MCF 10A (cell line): Measurements from ENCODE around the gene APOA1. TPM values are rescaled to one million over a fixed set of nuclear protein-coding genes. Genes with fewer than 3 reads are reported as not detected.
A peak's percentile ranks its signal among the peaks of the same experiment; 100 is the strongest.

Experiments used
- BruUV-seq: library from RNA; stranded (reverse); fragments of 400-500 nt; replicated peaks from 2 replicates; lab custom pipeline; 2021; lab: Mats Ljungman, UMichigan
- CTCF ChIA-PET: fragments of 300-600 bp; sonication (Branson Sonifier 250); formaldehyde crosslinking; extraction: SDS; loops from one replicate; lab custom pipeline; 2021; ENCODE audit warnings: antibody characterized with exemption, inconsistent platforms; lab: Yijun Ruan, JAX
- POLR2A ChIA-PET: fragments of 300-600, 350-650 bp; sonication (Branson Sonifier 250); formaldehyde crosslinking; extraction: SDS; loops from one replicate; lab custom pipeline; 2020; ENCODE audit warnings: antibody characterized with exemption, inconsistent platforms; lab: Yijun Ruan, JAX
- DNase-seq: peaks from one replicate; pipeline ENCODE4 v3.0.0-alpha.2; 2018; ENCODE audit not compliant: unreplicated experiment
- H3K27ac Mint-ChIP-seq: one replicate; pipeline ENCODE4 v1.8.0; 2022; ENCODE audit warnings: mild to moderate bottlenecking, low read depth, mixed read lengths; ENCODE audit not compliant: unreplicated experiment
- H3K27me3 Mint-ChIP-seq: one replicate; pipeline ENCODE4 v1.8.0; 2022; ENCODE audit warnings: mixed read lengths; ENCODE audit not compliant: insufficient read depth, unreplicated experiment
- H3K36me3 Mint-ChIP-seq: one replicate; pipeline ENCODE4 v1.8.0; 2022; ENCODE audit warnings: mild to moderate bottlenecking, moderate library complexity, mixed read lengths; ENCODE audit not compliant: insufficient read depth, unreplicated experiment
- H3K4me1 Mint-ChIP-seq: one replicate; pipeline ENCODE4 v1.8.0; 2022; ENCODE audit warnings: mixed read lengths; ENCODE audit not compliant: insufficient read depth, unreplicated experiment
- H3K4me3 Mint-ChIP-seq: one replicate; pipeline ENCODE4 v1.8.0; 2022; ENCODE audit warnings: mild to moderate bottlenecking, moderate library complexity, mixed read lengths; ENCODE audit not compliant: unreplicated experiment
- H3K9me3 Mint-ChIP-seq: one replicate; pipeline ENCODE4 v1.8.0; 2022; ENCODE audit warnings: mixed read lengths; ENCODE audit not compliant: unreplicated experiment
- CTCF ChIP-seq: fragments of 200-600 bp; IDR thresholded peaks from one replicate; pipeline ENCODE4 v1.8.0; 2022; ENCODE audit warnings: antibody characterized with exemption, mild to moderate bottlenecking; ENCODE audit not compliant: unreplicated experiment
- intact Hi-C: fragments of 100-400 bp; cut with micrococcal nuclease; formaldehyde crosslinking; loops from 2 replicates; pipeline ENCODE4 v1.14.1; 2022
- total RNA-seq: library from RNA; stranded (reverse); gene quantifications from 2 replicates; pipeline ENCODE4 v1.2.3, GENCODE V29; 2022

The APOA1 gene
- total RNA-seq, 1 experiment from 2014 or later: not detected

GRCh38 chr11:116861539-116861938 is 24.1 kb upstream of the APOA1 start:
- peaks cover 5% of the 10 kb centered on the region for H3K4me1 Mint-ChIP-seq
- H3K9me3 Mint-ChIP-seq: no peaks in the 10 kb centered on the region
- no peak overlapping the region for H3K4me3 Mint-ChIP-seq
- intact Hi-C loops: no loop called here
- CTCF ChIA-PET: interaction anchor here (1.6 kb wide), 1 partner anchor 19 kb away, joined by 5 read pairs; no protein-coding TSS in a partner anchor
- no TSS peak for BruUV-seq
- POLR2A ChIA-PET: no interaction called here
- peak; percentile 32 for DNase-seq
- H3K27me3 Mint-ChIP-seq: no peaks in the 10 kb centered on the region
- H3K27ac Mint-ChIP-seq: no peak overlapping the region
- no peak for TF ChIP-seq CTCF
- peaks cover 64% of the 10 kb centered on the region for H3K36me3 Mint-ChIP-seq

- CTCF ChIA-PET: interaction anchor here (0.5 to 1.6 kb wide), 4 partner anchors 20 to 246 kb away, joined by 3 to 5 read pairs (median 3); no protein-coding TSS in a partner anchor
- H3K27me3 Mint-ChIP-seq: no peaks in the 10 kb centered on the region
- no peak overlapping the region for H3K27ac Mint-ChIP-seq
- H3K4me1 Mint-ChIP-seq: peaks cover 5% of the 10 kb centered on the region
- POLR2A ChIA-PET: interaction anchor here (1.0 kb wide), 1 partner anchor 11 kb away, joined by 3 read pairs; no protein-coding TSS in a partner anchor
- no peaks in the 10 kb centered on the region for H3K9me3 Mint-ChIP-seq
- peaks cover 59% of the 10 kb centered on the region for H3K36me3 Mint-ChIP-seq
- BruUV-seq: no TSS peak
- no peak for TF ChIP-seq CTCF
- DNase-seq: no peak
- intact Hi-C loops: no loop called here
- H3K4me3 Mint-ChIP-seq: no peak overlapping the region
Measured at GRCh38 chr11:116860303-116860702, 22.9 kb upstream of the APOA1 start.

GRCh38 chr11:116859175-116859574 is 21.8 kb upstream of the APOA1 start:
- no peaks in the 10 kb centered on the region for H3K9me3 Mint-ChIP-seq
- intact Hi-C loops: no loop called here
- H3K4me1 Mint-ChIP-seq: peaks cover 5% of the 10 kb centered on the region
- CTCF ChIA-PET: interaction anchor here (0.6 to 1.2 kb wide), 2 partner anchors 25 to 388 kb away, joined by 3 to 4 read pairs; no protein-coding TSS in a partner anchor
- H3K27me3 Mint-ChIP-seq: no peaks in the 10 kb centered on the region
- DNase-seq: no peak
- TF ChIP-seq CTCF: no peak
- no peak overlapping the region for H3K27ac Mint-ChIP-seq
- no TSS peak for BruUV-seq
- H3K4me3 Mint-ChIP-seq: no peak overlapping the region
- POLR2A ChIA-PET: no interaction called here
- H3K36me3 Mint-ChIP-seq: peaks cover 63% of the 10 kb centered on the region

GRCh38 chr11:116857936-116858335 is 20.5 kb upstream of the APOA1 start:
- Mint-ChIP-seq H3K4me3 (no peak overlapping the region), H3K4me1 (peaks cover 11% of the 10 kb centered on the region), H3K27ac (no peak overlapping the region), H3K36me3 (peaks cover 56% of the 10 kb centered on the region), H3K27me3 (no peaks in the 10 kb centered on the region), H3K9me3 (no peaks in the 10 kb centered on the region)
- TF ChIP-seq CTCF: no peak
- ChIA-PET POLR2A (no interaction called here), CTCF (interaction anchor here (1.0 to 1.8 kb wide), 3 partner anchors 22 to 24 kb away, joined by 3 to 7 read pairs (median 6); no protein-coding TSS in a partner anchor)
- intact Hi-C loops: no loop called here
- no peak for DNase-seq
- TSS peak; percentile 21 for BruUV-seq
